KOPT-K1 (cell line): Measurements from ENCODE around the gene CERK.
"Not testable (repeated sequence)": the region's sequence is repeated elsewhere in the genome, so short reads cannot be mapped to it uniquely, and the experiment has no call there.

Experiments
- H3K27ac ChIP-seq: fragments of 200-600 bp; sonication (generic); 2 replicates; pipeline ENCODE4 v1.5.1; 2016; ENCODE audit warnings: antibody characterized with exemption, mild to moderate bottlenecking, low read depth, low read length; ENCODE audit not compliant: poor library complexity, severe bottlenecking
- H3K36me3 ChIP-seq: fragments of 200-600 bp; sonication (generic); 2 replicates; pipeline ENCODE4 v1.5.1; 2017; ENCODE audit warnings: antibody characterized with exemption, mild to moderate bottlenecking, low read length, moderate library complexity; ENCODE audit not compliant: insufficient read depth
- H3K9me3 ChIP-seq: fragments of 200-600 bp; sonication (generic); 2 replicates; pipeline ENCODE4 v1.5.1; 2017; ENCODE audit warnings: antibody characterized with exemption, low read length, mild to moderate bottlenecking; ENCODE audit not compliant: insufficient read depth, poor library complexity, severe bottlenecking

CERK gene, protein sequence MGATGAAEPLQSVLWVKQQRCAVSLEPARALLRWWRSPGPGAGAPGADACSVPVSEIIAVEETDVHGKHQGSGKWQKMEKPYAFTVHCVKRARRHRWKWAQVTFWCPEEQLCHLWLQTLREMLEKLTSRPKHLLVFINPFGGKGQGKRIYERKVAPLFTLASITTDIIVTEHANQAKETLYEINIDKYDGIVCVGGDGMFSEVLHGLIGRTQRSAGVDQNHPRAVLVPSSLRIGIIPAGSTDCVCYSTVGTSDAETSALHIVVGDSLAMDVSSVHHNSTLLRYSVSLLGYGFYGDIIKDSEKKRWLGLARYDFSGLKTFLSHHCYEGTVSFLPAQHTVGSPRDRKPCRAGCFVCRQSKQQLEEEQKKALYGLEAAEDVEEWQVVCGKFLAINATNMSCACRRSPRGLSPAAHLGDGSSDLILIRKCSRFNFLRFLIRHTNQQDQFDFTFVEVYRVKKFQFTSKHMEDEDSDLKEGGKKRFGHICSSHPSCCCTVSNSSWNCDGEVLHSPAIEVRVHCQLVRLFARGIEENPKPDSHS

GRCh38 chr22:46737976-46738646 lies at the start of gene CERK:
CERK (minus strand) TSS chr22:46738252; CDS start chr22:46738148, 104 bp downstream.
- Histone ChIP-seq H3K9me3 (no peaks in the 10 kb centered on the region), H3K27ac (peak within 1 kb of the TSS; percentile 88), H3K36me3 (peaks cover 24% of the 10 kb centered on the region)

- H3K9me3 ChIP-seq, result peaks cover 10% of the 10 kb centered on the region
- no peak overlapping the region for H3K27ac ChIP-seq
Measured at GRCh38 chr22:46783721-46784120, 45.7 kb upstream of the CERK start.

GRCh38 chr22:46782200-46782599 lies 44.1 kb upstream of the CERK start:
- H3K27ac ChIP-seq, result not testable (repeated sequence)

More at GRCh38 chr22:46783721-46784120, 45.7 kb upstream of the CERK start:
- no peaks in the 10 kb centered on the region for H3K36me3 ChIP-seq

GRCh38 chr22:46781291-46781690 lies 43.2 kb upstream of the CERK start:
- peaks cover 8% of the 10 kb centered on the region for H3K9me3 ChIP-seq
- H3K36me3 ChIP-seq, result no peaks in the 10 kb centered on the region
- no peak overlapping the region for H3K27ac ChIP-seq

More at GRCh38 chr22:46782200-46782599, 44.1 kb upstream of the CERK start:
- peaks cover 10% of the 10 kb centered on the region for H3K9me3 ChIP-seq
- H3K36me3 ChIP-seq, result not testable (repeated sequence)

DNA sequence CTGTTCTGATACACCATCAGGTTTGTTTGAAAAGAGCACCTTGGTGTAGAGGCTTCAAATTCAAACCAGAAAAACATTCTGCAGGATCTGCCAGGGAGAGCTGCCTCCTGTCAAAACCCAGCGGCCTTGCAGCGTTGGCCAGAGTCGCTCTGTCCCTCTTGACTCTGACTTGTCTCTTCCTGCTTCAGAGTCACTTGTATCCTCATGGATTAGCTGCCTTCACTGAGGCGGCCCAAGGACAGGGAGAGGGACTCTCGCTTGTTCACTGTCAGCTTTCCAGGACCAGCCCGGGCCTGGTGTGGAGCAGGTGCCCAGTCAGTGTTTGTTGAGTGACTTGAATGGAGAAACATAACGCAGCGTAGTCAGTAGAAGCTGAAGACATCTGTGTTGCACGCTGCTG lies 42.4 kb upstream of the CERK start:
- Histone ChIP-seq H3K36me3 (no peaks in the 10 kb centered on the region), H3K9me3 (peaks cover under 1% of the 10 kb centered on the region), H3K27ac (no peak overlapping the region)

- Histone ChIP-seq H3K9me3 (no peaks in the 10 kb centered on the region), H3K36me3 (no peaks in the 10 kb centered on the region), H3K27ac (no peak overlapping the region)
Measured at GRCh38 chr22:46779651-46780050, 41.6 kb upstream of the CERK start.

DNA sequence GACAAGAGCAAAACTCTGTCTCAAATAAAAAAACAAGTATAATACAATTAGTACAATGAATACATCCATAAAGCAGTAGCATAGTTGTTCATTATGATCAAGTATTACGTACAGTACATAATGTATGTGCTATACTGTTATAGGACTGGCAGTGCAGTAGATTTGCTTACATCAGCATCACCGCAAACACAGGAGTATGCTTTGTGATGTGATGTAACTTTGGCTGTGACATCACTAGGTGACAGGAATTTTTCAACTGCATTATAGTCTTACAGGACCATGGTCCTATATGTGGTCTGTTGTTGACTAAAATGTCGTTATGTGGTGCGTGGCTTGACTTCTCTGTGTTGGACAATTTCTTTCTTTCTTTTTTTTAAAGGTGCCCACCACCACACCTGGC lies 41.0 kb upstream of the CERK start:
- no peak overlapping the region for H3K27ac ChIP-seq
- H3K36me3 ChIP-seq, result no peaks in the 10 kb centered on the region
- no peaks in the 10 kb centered on the region for H3K9me3 ChIP-seq

DNA sequence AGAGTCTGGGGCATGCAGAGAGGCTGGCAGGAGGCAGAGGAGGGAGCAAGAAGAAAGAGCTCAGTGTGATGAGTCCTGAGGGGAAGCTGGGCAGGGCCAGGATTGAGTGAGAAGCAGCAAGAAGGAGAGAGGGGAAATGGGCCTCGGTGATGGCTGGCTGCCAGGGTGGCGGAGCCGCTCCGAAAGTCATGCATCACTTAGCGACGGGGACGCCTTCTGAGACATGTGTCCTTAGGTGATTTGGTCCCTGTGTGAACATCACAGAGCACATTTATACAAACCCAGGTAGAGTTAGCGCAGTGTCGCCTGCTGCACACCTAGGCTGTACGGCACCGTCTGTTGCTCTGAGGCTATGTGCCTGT lies 39.5 kb upstream of the CERK start:
- no peaks in the 10 kb centered on the region for H3K9me3 ChIP-seq
- H3K27ac ChIP-seq, result no peak overlapping the region
- no peaks in the 10 kb centered on the region for H3K36me3 ChIP-seq

- H3K27ac ChIP-seq, result no peak overlapping the region
Measured at GRCh38 chr22:46776876-46777608, 39.0 kb upstream of the CERK start.

DNA sequence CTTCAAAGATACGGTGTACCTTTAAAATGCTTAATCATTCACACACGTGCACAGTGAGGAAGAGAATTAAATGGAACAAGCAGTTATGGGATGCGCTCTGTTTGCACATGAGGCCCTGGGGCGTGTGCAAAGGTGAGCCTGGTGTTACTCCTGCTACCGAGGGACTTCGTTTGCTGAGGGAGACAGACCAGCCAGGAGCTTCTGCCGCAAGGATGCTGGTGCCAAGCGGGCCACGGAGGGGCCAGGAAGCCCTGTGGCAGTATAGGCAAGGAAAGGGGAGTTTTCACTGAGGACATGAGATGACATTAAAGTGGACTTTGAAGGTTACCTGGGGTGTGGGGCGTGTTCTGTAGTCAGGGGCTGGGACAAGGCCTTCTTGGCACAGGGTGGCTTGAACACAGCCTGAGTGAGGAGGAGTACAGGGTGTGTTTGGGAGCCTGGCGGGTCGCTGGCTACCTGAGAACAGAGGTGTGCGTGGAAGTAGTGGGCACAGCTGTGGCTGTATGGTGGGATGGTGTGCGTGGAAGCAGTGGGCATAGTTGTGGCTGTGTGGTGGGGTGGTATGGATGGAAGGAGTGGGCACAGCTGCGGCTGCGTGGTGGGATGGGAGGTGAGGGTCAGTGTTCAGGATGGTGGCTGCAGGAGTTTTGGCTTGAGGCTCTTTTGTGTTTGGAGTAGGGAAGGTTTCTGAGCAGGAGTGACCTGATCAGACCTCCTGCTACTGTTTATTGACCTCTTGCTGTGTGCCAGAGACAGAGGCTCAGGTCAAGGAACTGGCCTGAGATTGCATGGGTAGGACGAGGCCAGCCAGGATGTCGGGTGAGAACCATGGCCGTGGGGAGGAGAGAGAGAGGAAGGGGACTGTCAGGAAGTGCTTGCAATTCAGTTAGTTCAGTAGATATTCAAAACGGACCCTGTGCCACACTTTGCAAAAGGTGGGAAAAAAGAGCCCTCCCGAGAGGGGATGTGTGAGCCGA lies 38.1 kb upstream of the CERK start:
- Histone ChIP-seq H3K27ac (no peak overlapping the region), H3K36me3 (no peaks in the 10 kb centered on the region), H3K9me3 (no peaks in the 10 kb centered on the region)

More at GRCh38 chr22:46776876-46777608, 39.0 kb upstream of the CERK start:
- Histone ChIP-seq H3K9me3 (no peaks in the 10 kb centered on the region), H3K36me3 (no peaks in the 10 kb centered on the region)

DNA sequence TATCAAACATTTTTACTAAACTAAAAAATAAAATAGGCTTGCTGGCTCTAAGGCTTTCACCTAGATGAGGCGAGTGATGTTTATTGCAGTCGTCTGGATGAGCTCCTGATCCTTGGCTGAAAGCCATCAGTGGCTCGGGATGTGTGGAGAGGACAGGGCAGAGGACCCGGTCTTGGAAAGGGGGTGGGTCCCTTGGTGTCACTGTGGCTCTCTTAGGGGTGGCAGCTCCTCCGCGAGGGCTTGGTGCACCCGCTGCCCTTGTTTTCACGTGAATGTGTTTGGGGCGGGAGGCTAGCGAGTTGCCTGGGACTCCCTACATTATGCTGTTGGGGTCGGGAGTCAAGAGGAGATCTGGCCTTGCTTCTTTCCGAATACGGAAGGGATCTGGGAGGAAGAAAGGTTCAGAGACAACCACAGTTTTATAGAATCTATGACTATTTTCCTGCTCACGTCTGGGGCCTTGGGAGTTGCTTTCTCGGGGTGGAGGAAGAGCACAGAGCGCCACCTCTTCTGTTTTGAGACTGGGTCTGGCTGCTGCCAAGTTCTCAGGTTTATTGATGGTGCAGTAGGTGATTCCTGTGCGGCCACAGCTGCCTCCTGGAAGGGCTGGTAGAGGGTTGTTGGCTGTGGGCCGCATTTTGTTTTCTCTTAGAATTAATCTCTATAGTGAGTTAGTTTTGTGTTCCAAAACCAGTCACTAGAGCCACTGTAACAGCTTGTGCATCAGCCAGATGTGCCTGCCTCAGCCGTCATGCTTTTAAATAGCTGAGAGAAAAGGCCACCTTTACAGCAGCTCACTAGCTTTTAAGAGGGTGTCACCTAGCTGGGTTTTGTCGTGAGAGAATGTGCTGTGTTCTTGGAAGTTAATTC lies 37.2 kb upstream of the CERK start:
- Histone ChIP-seq H3K9me3 (no peaks in the 10 kb centered on the region), H3K27ac (no peak overlapping the region), H3K36me3 (no peaks in the 10 kb centered on the region)

DNA sequence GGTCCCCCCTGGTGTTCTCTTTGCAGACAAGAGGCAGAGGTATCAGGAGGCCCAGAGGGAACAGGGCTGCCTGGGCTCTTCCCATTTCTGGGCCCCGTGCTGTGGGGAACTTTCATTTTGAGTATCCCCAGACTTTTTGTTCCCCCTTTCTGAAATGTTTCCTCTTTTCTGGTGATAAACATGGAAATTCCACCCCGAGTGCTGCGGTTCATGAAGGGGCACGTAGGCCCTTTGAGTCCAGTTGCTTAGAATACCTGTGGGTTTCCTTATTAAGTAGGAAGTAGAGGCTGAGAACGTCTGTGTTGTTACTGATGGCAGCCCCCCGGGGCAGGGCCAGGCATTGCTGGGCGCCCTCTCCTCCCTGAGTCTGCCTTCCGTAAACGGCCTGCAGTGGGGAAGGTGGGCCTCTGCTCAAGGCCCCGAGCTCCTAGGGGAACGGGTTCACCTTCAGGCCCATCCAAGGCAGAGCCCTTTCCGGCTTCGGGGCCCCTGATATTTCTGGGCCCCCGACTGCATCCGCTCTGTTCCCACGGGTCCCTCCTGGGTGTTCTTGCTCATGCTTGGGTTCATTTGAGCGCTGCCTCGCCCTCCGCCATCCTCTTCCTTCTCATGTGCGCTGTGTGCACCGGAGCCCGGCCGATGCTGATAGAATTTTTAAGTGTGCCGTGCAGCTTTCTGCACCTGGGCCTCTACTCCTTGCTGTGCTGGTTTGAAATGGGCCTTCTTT lies 36.4 kb upstream of the CERK start:
- Histone ChIP-seq H3K9me3 (no peaks in the 10 kb centered on the region), H3K27ac (no peak overlapping the region), H3K36me3 (no peaks in the 10 kb centered on the region)

DNA sequence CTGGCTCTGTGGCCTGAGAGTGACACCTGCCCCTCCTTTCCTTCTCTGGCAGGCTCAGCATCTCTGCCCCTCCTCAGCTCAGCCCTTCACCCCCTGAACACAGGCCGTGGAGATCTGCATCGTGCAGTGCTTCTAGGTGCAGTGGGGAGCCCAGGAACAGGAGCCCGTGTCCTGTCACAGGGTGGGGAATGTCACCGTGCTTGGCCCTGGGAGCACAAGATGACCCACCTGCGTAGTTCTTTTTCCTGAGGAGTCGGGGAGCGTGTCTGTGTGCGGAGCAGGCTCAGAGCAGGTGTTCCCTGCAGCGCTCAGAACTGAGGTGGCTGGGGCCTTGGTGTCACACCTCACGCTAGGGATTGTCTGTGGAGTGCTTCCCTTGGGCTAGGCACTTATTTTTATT lies 35.0 kb upstream of the CERK start:
- no peaks in the 10 kb centered on the region for H3K9me3 ChIP-seq
- H3K27ac ChIP-seq, result no peak overlapping the region
- H3K36me3 ChIP-seq, result no peaks in the 10 kb centered on the region
